Smooth muscle cell (in vitro differentiated cells): ENCODE measurements around the gene TRIM62. TPM values are rescaled to one million over a fixed set of nuclear protein-coding genes. Genes with fewer than 3 reads are reported as not detected.

Experiments
- DNase-seq: peaks from one replicate; lab custom pipeline; 2025; ENCODE audit not compliant: unreplicated experiment; lab: John Stamatoyannopoulos, UW
- H2AFZ ChIP-seq: fragments of 200-600 bp; sonication (generic); 2 replicates; pipeline ENCODE4 v1.6.0; 2016; ENCODE audit warnings: antibody characterized with exemption, low read depth, mild to moderate bottlenecking
- H3F3A ChIP-seq: fragments of 200-600 bp; sonication (generic); 2 replicates; pipeline ENCODE4 v1.6.0; 2017; ENCODE audit warnings: antibody characterized with exemption, low read depth
- H3K27ac ChIP-seq: fragments of 200-600 bp; sonication (generic); 2 replicates; pipeline ENCODE4 v1.5.1; 2016; ENCODE audit warnings: low read depth, mild to moderate bottlenecking
- H3K27me3 ChIP-seq: fragments of 200-600 bp; sonication (generic); 2 replicates; pipeline ENCODE4 v1.6.1; 2016; ENCODE audit warnings: low read depth, mild to moderate bottlenecking
- H3K36me3 ChIP-seq: fragments of 200-600 bp; sonication (generic); 2 replicates; pipeline ENCODE4 v1.5.1; 2016; ENCODE audit warnings: low read depth
- H3K4me1 ChIP-seq: fragments of 200-600 bp; sonication (generic); 2 replicates; pipeline ENCODE4 v1.5.1; 2016; ENCODE audit warnings: low read depth
- H3K4me2 ChIP-seq: fragments of 200-600 bp; sonication (generic); 2 replicates; pipeline ENCODE4 v1.6.0; 2016; ENCODE audit warnings: mild to moderate bottlenecking
- H3K4me3 ChIP-seq: fragments of 200-600 bp; sonication (generic); 2 replicates; pipeline ENCODE4 v1.5.1; 2016; ENCODE audit warnings: mild to moderate bottlenecking
- H3K79me2 ChIP-seq: fragments of 200-600 bp; sonication (generic); 2 replicates; pipeline ENCODE4 v1.6.0; 2016; ENCODE audit warnings: low read depth, mild to moderate bottlenecking
- H3K9ac ChIP-seq: fragments of 200-600 bp; sonication (generic); 2 replicates; pipeline ENCODE4 v1.6.0; 2016; ENCODE audit warnings: low read depth
- H3K9me3 ChIP-seq: fragments of 200-600 bp; sonication (generic); replicated peaks from 2 replicates; pipeline ENCODE4 v1.5.1; 2016; ENCODE audit warnings: low read depth
- H4K20me1 ChIP-seq: fragments of 200-600 bp; sonication (generic); 2 replicates; pipeline ENCODE4 v1.6.0; 2016; ENCODE audit warnings: low read depth
- WGBS: methylation state at CpG from one replicate; pipeline ENCODE4 v1.1.7; 2016; ENCODE audit warnings: low lambda C conversion rate; 5-methylcytosine and 5-hydroxymethylcytosine counted together
- polyA plus RNA-seq: library from polyadenylated mRNA; unstranded; fragments of >200 nt; fragmentation: Nextera tagmentation; extraction: Ambion mirVana; gene quantifications from 2 replicates; pipeline ENCODE4 v1.2.1, GENCODE V29; 2016
- total RNA-seq: library from RNA; depleted of rRNA; stranded (reverse); fragments of >200 nt; gene quantifications from 2 replicates; pipeline ENCODE4 v1.2.3, GENCODE V29; 2014
- TF ChIP-seq, protein P1 (sequence below): fragments of 200-600 bp; sonication (generic); IDR thresholded peaks from 2 replicates; pipeline ENCODE4 v1.5.1; 2017; ENCODE audit warnings: borderline replicate concordance, mild to moderate bottlenecking, antibody characterized with exemption; ENCODE audit not compliant: insufficient read depth, poor library complexity, severe bottlenecking

TRIM62 gene
- total and polyA plus RNA-seq, 2 experiments from 2014 or later: 1.3 to 3.9 TPM

DNA sequence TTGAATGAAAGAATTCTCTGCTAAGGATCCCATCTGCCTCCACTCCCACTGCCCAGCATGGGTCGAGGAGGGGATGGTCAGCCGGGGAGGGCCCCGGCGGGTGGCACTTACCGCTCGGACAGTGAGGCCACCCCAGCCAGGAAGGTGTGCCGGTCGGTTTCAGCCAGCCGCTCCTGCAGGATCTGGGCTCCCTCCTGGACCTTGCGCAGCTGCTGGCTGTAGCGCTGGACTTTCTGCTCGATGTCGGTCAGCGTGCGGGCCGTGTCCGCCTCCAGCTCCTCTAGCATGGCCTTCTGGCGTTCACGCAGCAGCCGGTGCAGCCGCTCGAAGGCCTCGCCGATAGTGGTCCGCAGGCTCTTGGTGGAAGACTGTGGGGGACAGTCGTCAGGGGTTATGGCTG, 22.3 kb downstream of the TRIM62 start:
- Histone ChIP-seq H2AFZ (no peak overlapping the region), H4K20me1 (no peaks in the 10 kb centered on the region), H3K9ac (no peak overlapping the region), H3K27ac (no peak overlapping the region), H3K36me3 (no peaks in the 10 kb centered on the region), H3K4me1 (peaks cover 8% of the 10 kb centered on the region), H3K9me3 (no peaks in the 10 kb centered on the region), H3F3A (no peaks in the 10 kb centered on the region), H3K79me2 (no peaks in the 10 kb centered on the region), H3K4me3 (no peak overlapping the region), H3K27me3 (no peaks in the 10 kb centered on the region), H3K4me2 (no peak overlapping the region)
- no peak for DNase-seq
- WGBS: 96% methylated on average over 26 of the region's 26 CpGs
- TF ChIP-seq, protein P1, sequence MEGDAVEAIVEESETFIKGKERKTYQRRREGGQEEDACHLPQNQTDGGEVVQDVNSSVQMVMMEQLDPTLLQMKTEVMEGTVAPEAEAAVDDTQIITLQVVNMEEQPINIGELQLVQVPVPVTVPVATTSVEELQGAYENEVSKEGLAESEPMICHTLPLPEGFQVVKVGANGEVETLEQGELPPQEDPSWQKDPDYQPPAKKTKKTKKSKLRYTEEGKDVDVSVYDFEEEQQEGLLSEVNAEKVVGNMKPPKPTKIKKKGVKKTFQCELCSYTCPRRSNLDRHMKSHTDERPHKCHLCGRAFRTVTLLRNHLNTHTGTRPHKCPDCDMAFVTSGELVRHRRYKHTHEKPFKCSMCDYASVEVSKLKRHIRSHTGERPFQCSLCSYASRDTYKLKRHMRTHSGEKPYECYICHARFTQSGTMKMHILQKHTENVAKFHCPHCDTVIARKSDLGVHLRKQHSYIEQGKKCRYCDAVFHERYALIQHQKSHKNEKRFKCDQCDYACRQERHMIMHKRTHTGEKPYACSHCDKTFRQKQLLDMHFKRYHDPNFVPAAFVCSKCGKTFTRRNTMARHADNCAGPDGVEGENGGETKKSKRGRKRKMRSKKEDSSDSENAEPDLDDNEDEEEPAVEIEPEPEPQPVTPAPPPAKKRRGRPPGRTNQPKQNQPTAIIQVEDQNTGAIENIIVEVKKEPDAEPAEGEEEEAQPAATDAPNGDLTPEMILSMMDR: no peak

DNA sequence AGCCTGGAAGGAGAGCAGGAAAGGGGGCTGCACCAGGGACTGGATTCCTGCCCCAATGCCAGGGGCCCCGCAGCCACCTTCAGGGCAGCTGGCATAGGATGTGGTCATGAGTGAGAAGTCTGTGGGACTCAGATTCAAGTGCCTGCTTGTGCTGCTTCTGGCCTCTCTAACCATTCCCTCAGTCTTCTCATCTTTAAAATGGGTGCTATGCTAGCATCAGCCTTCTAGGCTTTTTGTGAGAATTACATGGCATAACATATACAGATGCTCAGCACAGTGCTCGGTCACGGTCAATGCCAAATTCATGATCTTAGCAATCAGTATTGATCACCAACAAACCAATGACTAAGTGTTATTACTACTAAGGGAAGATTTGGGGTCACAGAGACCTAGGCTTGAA, 23.5 kb downstream of the TRIM62 start:
- no peak overlapping the region for H2AFZ ChIP-seq
- no peaks in the 10 kb centered on the region for H3F3A ChIP-seq
- no peak for DNase-seq
- H3K36me3 ChIP-seq: no peaks in the 10 kb centered on the region
- H3K4me1 ChIP-seq: peaks cover 8% of the 10 kb centered on the region
- no peak overlapping the region for H3K4me3 ChIP-seq
- H3K79me2 ChIP-seq: no peaks in the 10 kb centered on the region
- H3K9ac ChIP-seq: no peak overlapping the region
- H3K4me2 ChIP-seq: no peak overlapping the region
- TF ChIP-seq, protein P1: no peak
- no peaks in the 10 kb centered on the region for H4K20me1 ChIP-seq
- H3K9me3 ChIP-seq: no peaks in the 10 kb centered on the region
- H3K27me3 ChIP-seq: no peaks in the 10 kb centered on the region
- no peak overlapping the region for H3K27ac ChIP-seq
- 98% methylated on average over 3 of the region's 3 CpGs for WGBS

DNA sequence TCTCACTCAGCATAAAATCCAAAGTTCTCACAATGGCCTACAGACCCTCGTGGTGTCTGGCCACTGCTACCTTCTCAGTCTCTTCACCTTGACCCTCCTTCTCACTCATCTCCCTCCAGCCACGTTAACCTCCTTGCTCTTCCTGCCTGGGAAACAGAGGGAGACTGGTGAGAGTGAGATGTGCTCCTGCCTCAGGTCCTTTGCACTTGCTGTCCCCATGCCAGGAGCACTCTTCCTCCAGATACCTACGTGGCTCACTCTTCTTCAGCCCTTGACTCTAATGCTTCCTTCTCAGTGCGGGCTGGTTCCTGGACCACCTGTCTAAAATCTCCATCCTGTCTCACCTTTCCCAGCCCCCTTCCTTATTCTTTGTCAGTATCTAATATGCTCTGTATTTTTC, 24.7 kb downstream of the TRIM62 start:
- no peaks in the 10 kb centered on the region for H3K79me2 ChIP-seq
- H2AFZ ChIP-seq: no peak overlapping the region
- no peak overlapping the region for H3K4me2 ChIP-seq
- no peaks in the 10 kb centered on the region for H3F3A ChIP-seq
- no peaks in the 10 kb centered on the region for H3K36me3 ChIP-seq
- TF ChIP-seq, protein P1: no peak
- no peak overlapping the region for H3K27ac ChIP-seq
- H3K9me3 ChIP-seq: no peaks in the 10 kb centered on the region
- 90% methylated on average over 4 of the region's 4 CpGs for WGBS
- no peak overlapping the region for H3K9ac ChIP-seq
- H4K20me1 ChIP-seq: no peaks in the 10 kb centered on the region
- peaks cover 9% of the 10 kb centered on the region for H3K4me1 ChIP-seq
- no peaks in the 10 kb centered on the region for H3K27me3 ChIP-seq
- no peak overlapping the region for H3K4me3 ChIP-seq
- no peak for DNase-seq

DNA sequence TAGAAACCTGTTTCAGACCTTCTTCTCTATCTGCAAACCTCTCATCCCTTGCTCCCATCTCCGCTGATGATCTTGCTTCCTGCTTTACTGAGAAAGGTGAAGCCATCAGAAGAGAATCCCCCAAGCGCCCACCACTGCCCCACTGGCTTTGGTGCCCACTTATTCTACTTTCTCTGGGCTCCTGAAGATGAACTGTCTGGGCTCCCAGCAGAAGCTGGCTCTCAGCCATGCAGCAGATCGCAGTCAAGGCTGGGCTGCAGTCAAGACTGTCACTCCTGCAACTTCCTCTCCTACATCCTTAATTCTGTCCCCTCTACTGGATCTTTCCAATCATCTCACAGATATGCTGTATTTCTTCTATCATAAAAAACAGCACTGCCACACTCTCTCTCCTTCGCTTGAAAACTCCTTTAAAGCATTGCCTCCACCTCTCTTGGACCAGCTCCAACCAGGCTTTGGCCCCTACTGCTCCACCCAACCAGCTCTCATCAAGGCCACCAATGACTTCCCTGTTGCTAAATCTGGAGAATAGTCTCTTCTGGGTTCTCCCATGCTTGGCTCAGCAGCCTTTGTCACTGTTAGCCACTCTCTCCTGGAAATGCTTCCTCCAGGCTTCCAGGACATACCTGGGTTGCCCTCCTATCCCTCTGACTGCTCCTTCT, 25.8 kb downstream of the TRIM62 start:
- TF ChIP-seq, protein P1: no peak
- no peak overlapping the region for H2AFZ ChIP-seq
- no peak overlapping the region for H3K27ac ChIP-seq
- H3K9ac ChIP-seq: no peak overlapping the region
- H3K9me3 ChIP-seq: no peaks in the 10 kb centered on the region
- no peaks in the 10 kb centered on the region for H3K27me3 ChIP-seq
- peaks cover 7% of the 10 kb centered on the region for H3K4me1 ChIP-seq
- no peak overlapping the region for H3K4me2 ChIP-seq
- H4K20me1 ChIP-seq: no peaks in the 10 kb centered on the region
- H3K36me3 ChIP-seq: no peaks in the 10 kb centered on the region
- H3K4me3 ChIP-seq: no peak overlapping the region
- H3K79me2 ChIP-seq: no peaks in the 10 kb centered on the region
- 95% methylated on average over 4 of the region's 4 CpGs for WGBS
- no peak for DNase-seq
- H3F3A ChIP-seq: no peaks in the 10 kb centered on the region
